NCI-H748 treated with DMSO at 0.1 percent for 48 hours (cell line): ENCODE measurements around the gene FKBP7.
A peak's percentile ranks its signal among the peaks of the same experiment; 100 is the strongest.
"Not testable (repeated sequence)": the region's sequence is repeated elsewhere in the genome, so short reads cannot be mapped to it uniquely, and the experiment has no call there.

Experiments
- DNase-seq: peaks from one replicate; lab custom pipeline; 2025; lab: John Stamatoyannopoulos, UW

Gene FKBP7

GRCh38 chr2:178449700-178450523 is 28.5 kb downstream of the FKBP7 start:
- no peak for DNase-seq

GRCh38 chr2:178448968-178449661 is 29.3 kb downstream of the FKBP7 start:
- no peak for DNase-seq

GRCh38 chr2:178441426-178441825 is 37.0 kb downstream of the FKBP7 start:
- DNase-seq, result no peak

- no peak for DNase-seq
Measured at GRCh38 chr2:178436662-178437061, 41.7 kb downstream of the FKBP7 start.

- no peak for DNase-seq
Measured at GRCh38 chr2:178429336-178429735, 49.1 kb downstream of the FKBP7 start.

- no peak for DNase-seq
Measured at GRCh38 chr2:178428396-178428806, 50.0 kb downstream of the FKBP7 start.

- DNase-seq, result no peak
Measured at GRCh38 chr2:178427458-178427857, 50.9 kb downstream of the FKBP7 start.

GRCh38 chr2:178426388-178426787 is 52.0 kb downstream of the FKBP7 start:
- no peak for DNase-seq

GRCh38 chr2:178425255-178425827 is 53.1 kb downstream of the FKBP7 start:
- DNase-seq, result no peak

- DNase-seq, result not testable (repeated sequence)
Measured at GRCh38 chr2:178423746-178424145, 54.7 kb downstream of the FKBP7 start.

GRCh38 chr2:178422097-178422496 is 56.3 kb downstream of the FKBP7 start:
- no peak for DNase-seq

GRCh38 chr2:178420463-178420999 is 57.9 kb downstream of the FKBP7 start:
- no peak for DNase-seq

- DNase-seq, result peak; percentile 37
Measured at GRCh38 chr2:178419123-178419522, 59.3 kb downstream of the FKBP7 start.

- DNase-seq, result no peak
Measured at GRCh38 chr2:178418426-178418825, 60.0 kb downstream of the FKBP7 start.

GRCh38 chr2:178417916-178418315 is 60.5 kb downstream of the FKBP7 start:
- DNase-seq, result no peak

GRCh38 chr2:178415979-178416378 is 62.4 kb downstream of the FKBP7 start:
- DNase-seq, result no peak

GRCh38 chr2:178414266-178415247 is 63.8 kb downstream of the FKBP7 start:
- peak; percentile 97 for DNase-seq
